HG02870 (cell line): ENCODE data around the gene KAT6B.

Experiments used
- ATAC-seq: cut with Tn5 transposase; IDR thresholded peaks from one replicate; pipeline ENCODE4 v1.9.1; 2021; ENCODE audit warnings: mild to moderate bottlenecking, moderate library complexity; ENCODE audit not compliant: unreplicated experiment

The KAT6B gene

GRCh38 chr10:74977913-74978847, 151.8 kb downstream of the KAT6B start:
- ATAC-seq = peak; percentile 85

GRCh38 chr10:74981831-74982633, 155.6 kb downstream of the KAT6B start:
- ATAC-seq = no peak

GRCh38 chr10:74982634-74982982, 156.2 kb downstream of the KAT6B start:
- no peak for ATAC-seq

- no peak for ATAC-seq
Observed at GRCh38 chr10:74983383-74983782, 157.0 kb downstream of the KAT6B start.

- ATAC-seq = no peak
Observed at GRCh38 chr10:74987339-74988053, 161.1 kb downstream of the KAT6B start.

- no peak for ATAC-seq
Observed at GRCh38 chr10:74988054-74988775, 161.8 kb downstream of the KAT6B start.

GRCh38 chr10:74988832-74989561, 162.6 kb downstream of the KAT6B start:
- no peak for ATAC-seq

GRCh38 chr10:74991435-74991834, 165.0 kb downstream of the KAT6B start:
- no peak for ATAC-seq

GRCh38 chr10:74992068-74992467, 165.7 kb downstream of the KAT6B start:
- no peak for ATAC-seq

GRCh38 chr10:74993649-74994048, 167.2 kb downstream of the KAT6B start:
- no peak for ATAC-seq

GRCh38 chr10:74994854-74995253, 168.5 kb downstream of the KAT6B start:
- ATAC-seq = peak; percentile 74

- no peak for ATAC-seq
Observed at GRCh38 chr10:74995806-74996205, 169.4 kb downstream of the KAT6B start.

- ATAC-seq = no peak
Observed at GRCh38 chr10:74997163-74997562, 170.8 kb downstream of the KAT6B start.

- peak; percentile 92 for ATAC-seq
Observed at GRCh38 chr10:75000748-75001321, 174.4 kb downstream of the KAT6B start.

- no peak for ATAC-seq
Observed at GRCh38 chr10:75001715-75002350, 175.4 kb downstream of the KAT6B start.

- no peak for ATAC-seq
Observed at GRCh38 chr10:75002351-75002725, 175.9 kb downstream of the KAT6B start.

GRCh38 chr10:75002967-75003594, 176.7 kb downstream of the KAT6B start:
- ATAC-seq = no peak

- no peak for ATAC-seq
Observed at GRCh38 chr10:75003891-75004290, 177.5 kb downstream of the KAT6B start.

- no peak for ATAC-seq
Observed at GRCh38 chr10:75007646-75008045, 181.2 kb downstream of the KAT6B start.
